HG03108 (cell line): Measurements from ENCODE around the gene MAN2A2.

Experiments used
- ATAC-seq: cut with Tn5 transposase; IDR thresholded peaks from one replicate; pipeline ENCODE4 v1.9.1; 2021; ENCODE audit warnings: moderate library complexity; ENCODE audit not compliant: unreplicated experiment

Gene MAN2A2

DNA sequence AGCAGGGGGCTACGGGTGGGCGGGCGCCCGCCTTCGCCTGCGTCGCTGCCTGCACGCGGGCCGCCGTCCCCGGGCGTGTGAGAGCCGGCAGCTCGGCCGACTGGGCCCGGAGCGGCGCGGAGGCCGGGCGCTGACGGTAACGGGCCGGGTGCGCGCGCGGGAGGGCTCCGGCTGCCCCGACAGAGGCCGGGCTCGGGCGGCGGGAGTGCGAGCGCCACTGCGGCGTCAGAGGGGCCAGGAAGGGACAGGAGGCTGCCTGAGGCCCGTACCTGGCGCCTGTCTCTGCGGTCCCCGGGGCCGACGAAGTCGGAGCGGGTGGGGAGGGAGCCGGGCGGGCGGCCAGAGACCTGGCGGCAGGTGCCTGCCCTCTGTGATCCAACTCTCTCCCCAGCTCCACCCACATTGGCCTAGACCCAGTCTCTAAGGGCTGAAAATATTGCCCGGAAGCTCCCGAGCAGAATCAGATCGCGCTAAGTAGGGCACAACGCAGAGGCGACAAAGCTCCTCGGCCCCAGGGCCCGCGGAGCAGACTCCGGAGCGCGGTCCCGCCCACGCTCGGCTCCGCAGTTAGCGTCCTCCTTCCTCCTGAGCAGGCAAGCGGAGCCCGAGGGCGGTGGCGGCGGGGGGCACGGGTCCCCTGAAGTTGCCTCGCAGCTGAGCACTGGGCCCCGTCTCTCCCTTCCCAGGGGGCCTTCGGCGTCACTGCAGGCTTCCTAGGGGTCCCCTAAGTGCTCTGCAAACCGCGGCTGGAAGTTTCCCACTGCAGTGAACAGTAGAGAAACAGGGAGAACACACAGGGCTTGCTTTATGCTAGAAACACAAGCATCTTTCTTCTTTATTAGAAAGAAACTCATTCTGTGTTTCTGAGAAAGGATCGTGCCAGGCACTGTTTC, at the start of gene MAN2A2:
Gene MAN2A2 (plus strand): TSS at position 463 of the 893 bp plus-strand sequence. CDS start 906 bp downstream, outside the sequence.
- peak; percentile 45 for ATAC-seq

DNA sequence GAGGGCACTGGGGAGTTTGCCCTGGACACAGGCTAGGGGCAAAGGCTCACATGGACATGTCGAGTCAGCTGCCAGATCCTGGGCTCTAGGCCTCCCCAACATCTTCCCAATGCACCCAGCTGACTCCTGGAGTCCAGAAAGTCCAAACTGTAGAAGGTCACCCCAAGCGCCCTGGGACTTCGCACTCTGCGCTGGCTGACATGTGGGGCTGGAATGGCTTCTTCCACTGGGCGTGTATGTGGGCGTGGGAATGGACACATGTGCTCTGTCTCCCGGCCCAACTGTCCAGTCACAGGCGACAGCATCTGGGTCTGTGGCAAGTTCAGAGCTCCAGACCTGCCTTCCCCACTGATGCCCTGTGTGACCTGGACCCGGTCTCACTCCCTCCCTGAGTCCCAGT, 48.0 kb upstream of the MAN2A2 start:
- no peak for ATAC-seq

GRCh38 chr15:90857337-90857736, 45.8 kb upstream of the MAN2A2 start:
- ATAC-seq = no peak

DNA sequence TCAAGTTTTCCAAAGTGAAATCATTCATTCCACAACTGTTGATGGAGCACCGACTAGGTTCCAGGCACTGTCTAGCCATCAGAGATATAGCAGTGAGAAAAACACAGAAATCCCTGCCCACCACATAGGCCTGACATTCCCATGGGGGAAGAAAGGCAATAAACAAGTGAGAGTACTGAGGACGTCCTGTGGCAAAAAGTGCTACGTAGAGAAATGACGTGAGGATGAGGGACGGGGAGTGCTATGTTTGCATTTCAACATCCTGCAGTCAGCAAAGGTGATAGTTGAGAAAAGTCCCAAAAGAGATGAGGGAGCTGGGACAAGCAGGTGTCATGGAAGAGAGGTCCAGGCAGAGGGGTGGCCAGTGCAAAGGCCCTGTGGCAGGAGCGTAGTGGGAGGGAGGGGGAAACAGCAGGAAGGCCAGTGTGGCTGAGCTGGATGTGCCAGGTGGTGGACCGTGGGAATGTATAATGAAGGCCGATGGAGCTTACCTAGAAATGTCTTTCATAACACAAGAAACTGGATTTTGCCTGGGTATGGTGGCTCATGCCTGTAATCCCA, 45.1 kb upstream of the MAN2A2 start:
- ATAC-seq = no peak

- ATAC-seq = no peak
These were observed 43.6 kb upstream of the MAN2A2 start for GRCh38 chr15:90859234-90860131.

DNA sequence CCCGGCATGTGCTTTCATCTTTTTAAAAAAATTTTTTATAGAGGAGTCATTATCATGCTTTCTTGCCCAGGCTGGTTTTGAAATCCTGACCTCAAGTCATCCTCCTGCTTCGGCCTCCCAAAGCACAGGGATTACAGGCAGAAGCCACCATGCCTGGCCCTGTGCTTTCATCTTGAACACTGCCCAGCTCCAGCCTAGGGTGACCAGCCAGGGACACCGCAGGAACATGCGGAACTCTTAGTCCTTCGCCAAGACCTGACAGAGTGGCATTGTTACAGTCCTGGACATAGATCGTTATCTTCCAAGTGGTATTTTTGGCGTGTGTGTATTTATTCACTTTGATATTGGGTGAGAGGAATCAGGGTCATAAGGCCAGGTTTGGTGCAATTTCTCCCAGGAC, 42.7 kb upstream of the MAN2A2 start:
- ATAC-seq = no peak

DNA sequence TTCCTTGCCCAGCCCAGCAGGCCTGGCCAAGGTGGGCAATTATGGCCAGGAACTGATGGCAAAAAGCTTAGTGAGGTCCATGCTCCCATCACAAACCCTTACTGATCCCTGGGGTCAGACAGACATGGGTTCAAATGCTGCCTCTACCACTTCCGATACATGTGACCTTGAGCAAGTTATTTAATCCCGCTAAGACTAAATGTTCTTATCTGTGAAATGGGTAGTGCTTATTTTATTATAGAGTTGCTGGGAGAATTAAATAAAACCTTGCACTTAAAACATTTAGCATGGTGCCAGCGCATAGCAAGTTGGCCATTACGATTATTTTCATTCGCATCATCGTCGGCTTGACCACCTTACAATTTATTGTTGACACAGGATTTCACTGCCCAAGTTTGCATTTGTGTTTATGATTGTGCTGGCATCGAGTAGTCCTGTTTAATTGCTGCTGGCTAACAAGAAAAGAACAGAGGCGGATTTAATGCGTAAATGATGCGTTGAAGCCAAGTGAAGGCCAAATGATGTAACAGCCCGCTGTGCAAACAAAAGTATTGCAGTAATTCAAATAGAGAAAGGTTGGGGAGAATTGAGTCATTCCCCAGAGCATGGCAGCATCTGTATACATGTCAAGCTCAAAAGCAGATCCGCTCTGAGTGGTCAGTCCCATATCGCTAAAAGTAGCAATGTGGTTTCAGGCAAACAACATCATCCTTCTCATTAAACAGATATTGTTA, 42.0 kb upstream of the MAN2A2 start:
- no peak for ATAC-seq

DNA sequence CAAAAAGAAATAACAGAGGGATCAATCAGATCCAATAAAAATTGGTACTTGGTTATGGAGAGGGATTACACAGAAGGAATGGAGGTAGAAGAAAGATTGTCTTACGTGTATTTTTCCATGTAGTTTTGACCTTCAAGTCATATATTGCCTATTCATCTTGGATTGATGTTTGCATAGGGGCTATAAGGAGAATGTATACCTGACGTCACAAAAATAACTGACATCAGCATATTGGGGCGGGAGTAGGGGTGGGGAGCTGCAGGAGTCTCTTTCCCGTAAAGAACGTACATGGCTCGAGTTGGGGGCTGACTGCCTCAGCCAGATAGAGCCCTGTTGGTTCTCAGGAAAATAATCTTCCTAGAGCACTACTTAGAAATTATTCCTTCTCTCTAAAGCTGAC, 40.6 kb upstream of the MAN2A2 start:
- no peak for ATAC-seq

DNA sequence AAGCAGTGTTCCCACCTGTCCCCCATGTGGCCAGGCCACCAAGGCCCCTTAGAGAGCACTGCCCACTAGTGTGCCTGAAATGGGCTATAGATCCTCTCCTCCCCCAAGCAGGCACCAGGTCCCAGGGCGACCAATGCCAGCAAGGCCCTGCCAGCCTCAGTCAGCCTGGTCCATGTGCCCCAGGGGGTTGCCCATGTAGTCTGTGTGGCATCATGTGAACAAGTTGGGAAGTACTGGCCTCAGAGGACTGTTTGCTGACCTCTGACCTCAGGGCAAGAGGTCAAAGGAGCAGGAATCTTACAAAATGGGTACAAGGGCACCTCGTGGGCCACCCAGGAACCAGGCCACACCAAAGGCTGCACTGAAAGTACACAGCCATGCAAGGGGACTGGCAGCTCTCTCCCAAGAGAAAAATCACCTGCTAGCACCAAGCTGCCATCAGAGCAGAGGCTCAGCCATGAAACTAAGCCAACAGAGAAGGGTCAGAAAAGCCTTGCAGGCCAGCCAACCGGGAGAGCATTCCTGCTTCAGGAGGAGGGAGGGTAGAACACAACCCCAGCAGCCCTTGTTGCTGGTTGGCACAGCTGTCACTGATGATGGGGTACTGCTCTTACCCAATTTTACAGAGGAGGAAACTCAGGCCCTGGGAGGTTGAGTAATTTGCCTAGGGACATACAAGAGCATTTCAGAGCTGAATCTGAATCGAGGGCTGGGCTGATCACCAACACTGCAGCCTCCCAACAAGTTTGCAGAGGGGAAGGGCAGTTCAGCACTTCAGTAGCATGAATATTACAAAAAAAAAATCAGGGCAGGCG, 39.9 kb upstream of the MAN2A2 start:
- no peak for ATAC-seq

DNA sequence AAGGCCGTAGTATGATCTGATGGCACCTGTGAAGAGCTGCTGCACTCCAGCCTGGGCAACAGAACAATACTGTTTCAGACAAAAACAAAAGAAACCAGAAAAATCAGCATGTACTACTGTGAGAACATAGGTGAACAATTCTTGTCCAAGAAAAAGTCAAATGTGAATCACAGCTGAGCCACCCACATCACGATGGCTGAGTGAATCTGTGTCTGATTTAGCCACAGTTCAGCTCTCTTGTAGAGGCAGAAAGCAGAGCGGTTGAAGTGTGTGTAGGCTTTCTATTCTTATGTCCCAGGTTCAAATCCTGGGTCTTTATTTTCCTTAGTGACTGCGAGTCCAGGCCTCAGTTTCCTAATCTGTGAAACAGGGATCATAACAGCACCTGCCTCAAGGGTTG, 39.1 kb upstream of the MAN2A2 start:
- no peak for ATAC-seq

DNA sequence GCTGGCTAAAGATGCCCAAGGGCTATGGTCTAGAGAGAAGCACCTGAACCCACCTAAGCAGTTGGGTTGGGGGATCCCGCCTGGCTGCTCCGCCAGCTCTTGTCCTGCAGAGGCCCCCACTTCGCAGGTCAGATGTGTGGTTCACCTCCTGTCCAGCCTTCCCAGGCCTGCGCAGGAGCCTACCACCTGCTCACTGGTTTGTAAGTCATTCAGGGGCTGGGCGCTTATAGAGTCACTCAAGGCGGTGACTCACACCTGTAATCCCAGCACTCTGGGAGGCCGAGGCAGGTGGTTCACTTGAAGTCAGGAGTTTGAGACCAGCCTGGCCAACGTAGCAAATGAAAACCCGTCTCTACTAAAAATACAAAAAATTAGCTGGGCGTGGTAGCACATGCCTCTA, 38.6 kb upstream of the MAN2A2 start:
- ATAC-seq = no peak

DNA sequence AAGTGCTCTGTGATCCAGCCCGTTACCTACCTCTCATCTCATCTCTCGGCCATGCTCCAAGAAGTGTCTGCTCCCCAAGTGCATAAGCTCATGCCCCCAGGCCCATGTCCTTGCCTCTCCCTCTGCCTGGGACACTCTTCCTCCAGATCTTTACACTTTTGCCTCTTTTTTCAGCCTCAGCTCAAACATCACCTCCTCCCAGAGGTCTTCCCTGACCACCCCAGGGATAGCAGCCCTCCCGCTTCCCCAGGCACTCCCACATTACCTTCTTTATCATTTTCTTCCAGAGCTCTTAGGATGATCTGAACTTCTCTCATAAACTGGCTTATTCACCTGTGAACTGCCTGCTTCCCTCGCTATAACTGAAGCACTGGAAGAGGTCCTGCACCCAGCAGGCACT, 37.4 kb upstream of the MAN2A2 start:
- ATAC-seq = no peak

GRCh38 chr15:90866161-90866715, 36.9 kb upstream of the MAN2A2 start:
- no peak for ATAC-seq

GRCh38 chr15:90866800-90867199, 36.3 kb upstream of the MAN2A2 start:
- ATAC-seq = no peak

- no peak for ATAC-seq
These were observed 34.8 kb upstream of the MAN2A2 start, which contains the start of gene FURIN for GRCh38 chr15:90868261-90868689. FURIN (plus strand) TSS chr15:90868588; CDS start chr15:90875741, 7,153 bp downstream.

GRCh38 chr15:90869140-90869541, 34.0 kb upstream of the MAN2A2 start:
- no peak for ATAC-seq

DNA sequence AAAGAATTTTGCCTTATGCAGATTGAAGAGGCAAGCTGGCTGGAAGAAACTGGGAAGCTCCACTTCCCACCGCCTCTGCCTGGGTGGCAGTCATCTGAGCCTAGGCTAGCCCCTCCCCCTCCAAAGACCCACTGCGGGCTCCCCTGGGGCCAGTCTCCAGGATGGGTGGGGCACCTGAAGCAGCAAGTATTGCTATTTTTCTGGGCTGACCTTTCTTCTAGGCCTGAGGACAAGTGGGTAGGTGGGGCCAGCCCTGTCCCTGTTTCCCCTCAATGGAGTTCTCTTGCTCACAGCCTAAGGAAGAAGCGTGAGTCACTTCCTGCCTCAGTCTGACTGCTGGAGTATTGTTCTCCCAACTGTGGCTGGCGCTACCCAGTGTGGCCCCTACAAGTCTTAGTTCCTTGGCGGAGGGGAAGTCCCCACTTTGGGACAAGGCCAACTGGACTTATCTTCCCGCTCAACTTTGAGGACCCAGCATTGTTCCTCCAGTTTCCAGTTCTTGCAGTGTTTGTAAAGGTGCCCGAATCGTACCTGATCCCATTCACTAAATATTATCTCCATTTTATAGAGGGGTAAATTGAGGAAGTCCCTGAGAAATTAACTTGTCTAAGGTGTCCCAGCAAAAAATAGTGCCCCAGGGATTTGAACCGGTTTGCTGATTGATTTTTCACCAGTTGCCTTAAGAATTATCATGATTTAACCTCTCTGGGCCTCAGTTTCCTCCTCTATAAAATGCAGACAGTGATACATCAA, 33.3 kb upstream of the MAN2A2 start:
- ATAC-seq = no peak

DNA sequence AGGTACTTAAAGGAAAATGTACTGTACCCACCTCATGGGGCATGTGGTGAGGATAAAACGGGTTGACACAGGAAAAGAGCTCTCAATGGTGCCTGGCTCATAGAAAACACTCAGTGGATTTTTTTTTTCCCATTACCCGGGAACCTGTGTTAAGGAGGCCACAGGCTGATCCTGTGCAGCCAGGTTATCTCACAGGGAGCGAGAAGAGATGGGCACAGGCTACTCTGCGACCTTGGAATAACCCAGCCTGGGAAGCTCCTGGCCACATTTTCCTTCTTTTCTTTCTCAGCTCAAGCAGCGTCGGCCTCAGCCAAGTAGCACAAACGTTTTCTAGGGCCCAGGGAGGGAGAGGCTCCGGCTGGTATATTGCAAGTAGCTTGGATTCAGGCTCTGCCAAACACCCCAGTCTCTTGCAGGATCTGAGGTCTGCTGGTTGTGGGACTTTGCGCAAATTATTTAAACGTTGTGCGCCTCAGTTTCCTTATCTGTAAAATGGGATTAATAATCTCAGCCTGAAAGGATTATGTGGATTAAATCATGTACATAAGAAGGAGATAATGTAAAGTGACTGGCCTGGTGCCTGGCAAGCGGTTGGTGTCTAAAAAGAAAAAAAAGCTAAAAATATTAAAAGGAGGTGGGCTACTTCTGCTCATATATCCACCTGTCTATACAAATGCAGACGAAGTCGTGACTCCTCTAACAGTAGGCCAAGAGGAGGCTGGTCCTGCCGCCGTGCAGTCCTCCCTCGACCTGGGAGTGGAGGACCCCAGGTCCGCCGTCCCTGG, 32.6 kb upstream of the MAN2A2 start:
- ATAC-seq = no peak
